A549 (cell line): ENCODE measurements around the gene RPL18.

Experiments
- CEBPB ChIP-seq, 2 experiments: fragments of >200 bp in 1 of 2; sonication (Bioruptor Twin) in 1 of 2; formaldehyde crosslinking in 1 of 2; IDR thresholded peaks; 2 replicates each; pipeline ENCODE4 v1.6.1; 2012 to 2016
- CHD4 ChIP-seq: fragments of 200-600 bp; sonication (generic); IDR thresholded peaks from 2 replicates; pipeline ENCODE4 v1.6.1; 2016; ENCODE audit warnings: antibody characterized with exemption, mild to moderate bottlenecking, borderline replicate concordance
- CTCF ChIP-seq: fragments of >200 bp; sonication (Bioruptor Twin); formaldehyde crosslinking; IDR thresholded peaks from 3 replicates; pipeline ENCODE4 v1.5.1; 2016
- ELK1 ChIP-seq: fragments of 150-350 bp; IDR thresholded peaks from 2 replicates; pipeline ENCODE4 v1.6.1; 2014; ENCODE audit warnings: low read depth, mild to moderate bottlenecking, low read length
- EP300 ChIP-seq, 2 experiments: fragments of >200 bp; sonication (Bioruptor Twin); formaldehyde crosslinking; IDR thresholded peaks; 2 replicates in 1 of 2; 3 replicates in 1 of 2; pipeline ENCODE4 v1.6.1; 2016 to 2017
- KDM5A ChIP-seq: fragments of 200-600 bp; sonication (generic); IDR thresholded peaks from 2 replicates; pipeline ENCODE4 v1.6.1; 2016; ENCODE audit warnings: antibody characterized with exemption, mild to moderate bottlenecking
- POLR2A ChIP-seq: IDR thresholded peaks from 2 replicates; pipeline ENCODE4 v1.6.1; 2012; ENCODE audit warnings: mild to moderate bottlenecking, low read length
- POLR2AphosphoS2 ChIP-seq: conservative IDR thresholded peaks from 2 replicates; pipeline ENCODE4 v1.6.1; 2012; ENCODE audit warnings: low read length, improper control_type of control experiment, inconsistent platforms
- SMC3 ChIP-seq: fragments of >200 bp; sonication (Bioruptor Twin); formaldehyde crosslinking; IDR thresholded peaks from 3 replicates; pipeline ENCODE4 v1.6.1; 2018; ENCODE audit warnings: inconsistent platforms
- SREBF2 ChIP-seq: fragments of 450-650 bp; IDR thresholded peaks from 2 replicates; pipeline ENCODE4 v1.6.1; 2014; ENCODE audit warnings: mild to moderate bottlenecking, moderate library complexity
- TF ChIP-seq, protein P1 (sequence below): fragments of 200-600 bp; sonication (generic); IDR thresholded peaks from 2 replicates; pipeline ENCODE4 v1.6.1; 2016; ENCODE audit warnings: antibody characterized with exemption, mild to moderate bottlenecking, moderate library complexity

DNA sequence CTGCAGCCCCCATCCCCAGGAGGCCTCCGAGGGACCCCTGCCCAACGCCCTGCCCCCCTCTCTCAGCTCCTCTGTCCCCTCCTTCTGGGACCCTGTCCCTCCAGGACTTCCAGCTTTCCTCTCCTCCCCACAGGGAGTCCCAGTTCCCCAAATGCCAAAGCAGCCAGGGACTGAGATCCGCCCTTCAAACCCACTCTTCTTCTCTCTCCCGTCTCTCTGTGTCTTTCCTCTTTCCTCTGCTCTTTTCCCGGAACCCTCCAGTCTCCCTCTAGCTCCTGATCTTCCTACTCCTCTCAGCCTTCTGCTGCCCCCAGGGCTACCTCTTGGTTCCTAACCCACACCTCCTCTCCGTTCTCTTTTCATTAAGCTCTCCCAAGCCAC lies 26.6 kb upstream of the RPL18 start:
- TF ChIP-seq SMC3, result no peak
- no peak for TF ChIP-seq POLR2A
- TF ChIP-seq CTCF, result no peak
- no peak for TF ChIP-seq KDM5A
- TF ChIP-seq CEBPB (IDR thresholded peaks at IDR 0.05), result no peak
- no peak for TF ChIP-seq EP300 (IDR thresholded peaks at IDR 0.05)
- TF ChIP-seq, protein P1, sequence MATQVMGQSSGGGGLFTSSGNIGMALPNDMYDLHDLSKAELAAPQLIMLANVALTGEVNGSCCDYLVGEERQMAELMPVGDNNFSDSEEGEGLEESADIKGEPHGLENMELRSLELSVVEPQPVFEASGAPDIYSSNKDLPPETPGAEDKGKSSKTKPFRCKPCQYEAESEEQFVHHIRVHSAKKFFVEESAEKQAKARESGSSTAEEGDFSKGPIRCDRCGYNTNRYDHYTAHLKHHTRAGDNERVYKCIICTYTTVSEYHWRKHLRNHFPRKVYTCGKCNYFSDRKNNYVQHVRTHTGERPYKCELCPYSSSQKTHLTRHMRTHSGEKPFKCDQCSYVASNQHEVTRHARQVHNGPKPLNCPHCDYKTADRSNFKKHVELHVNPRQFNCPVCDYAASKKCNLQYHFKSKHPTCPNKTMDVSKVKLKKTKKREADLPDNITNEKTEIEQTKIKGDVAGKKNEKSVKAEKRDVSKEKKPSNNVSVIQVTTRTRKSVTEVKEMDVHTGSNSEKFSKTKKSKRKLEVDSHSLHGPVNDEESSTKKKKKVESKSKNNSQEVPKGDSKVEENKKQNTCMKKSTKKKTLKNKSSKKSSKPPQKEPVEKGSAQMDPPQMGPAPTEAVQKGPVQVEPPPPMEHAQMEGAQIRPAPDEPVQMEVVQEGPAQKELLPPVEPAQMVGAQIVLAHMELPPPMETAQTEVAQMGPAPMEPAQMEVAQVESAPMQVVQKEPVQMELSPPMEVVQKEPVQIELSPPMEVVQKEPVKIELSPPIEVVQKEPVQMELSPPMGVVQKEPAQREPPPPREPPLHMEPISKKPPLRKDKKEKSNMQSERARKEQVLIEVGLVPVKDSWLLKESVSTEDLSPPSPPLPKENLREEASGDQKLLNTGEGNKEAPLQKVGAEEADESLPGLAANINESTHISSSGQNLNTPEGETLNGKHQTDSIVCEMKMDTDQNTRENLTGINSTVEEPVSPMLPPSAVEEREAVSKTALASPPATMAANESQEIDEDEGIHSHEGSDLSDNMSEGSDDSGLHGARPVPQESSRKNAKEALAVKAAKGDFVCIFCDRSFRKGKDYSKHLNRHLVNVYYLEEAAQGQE, result no peak
- no peak for TF ChIP-seq SREBF2
- no peak for TF ChIP-seq CHD4
- TF ChIP-seq ELK1, result no peak
- no peak for TF ChIP-seq POLR2AphosphoS2
